ENCODE results near the gene DPP10.

DNA sequence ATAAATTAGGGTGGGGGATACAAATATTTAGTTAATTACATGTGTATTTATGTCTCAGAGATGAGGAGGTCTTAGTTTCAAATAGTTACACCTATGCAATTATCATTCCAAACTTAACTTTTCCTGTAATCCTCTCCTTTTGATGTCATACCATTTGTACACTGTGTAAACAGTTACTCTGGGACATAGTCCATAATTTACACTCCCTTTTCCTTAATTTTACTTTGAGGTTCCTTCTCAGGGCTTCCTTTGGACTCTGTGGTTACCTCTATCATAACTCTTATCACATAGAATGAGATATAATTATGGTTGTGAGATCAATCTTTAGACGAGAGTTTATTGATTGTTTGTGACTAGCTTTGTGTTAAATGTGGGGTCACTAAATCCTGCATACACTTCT lies 84.4 kb downstream of the DPP10 start:
- TF ChIP-seq, protein P1, sequence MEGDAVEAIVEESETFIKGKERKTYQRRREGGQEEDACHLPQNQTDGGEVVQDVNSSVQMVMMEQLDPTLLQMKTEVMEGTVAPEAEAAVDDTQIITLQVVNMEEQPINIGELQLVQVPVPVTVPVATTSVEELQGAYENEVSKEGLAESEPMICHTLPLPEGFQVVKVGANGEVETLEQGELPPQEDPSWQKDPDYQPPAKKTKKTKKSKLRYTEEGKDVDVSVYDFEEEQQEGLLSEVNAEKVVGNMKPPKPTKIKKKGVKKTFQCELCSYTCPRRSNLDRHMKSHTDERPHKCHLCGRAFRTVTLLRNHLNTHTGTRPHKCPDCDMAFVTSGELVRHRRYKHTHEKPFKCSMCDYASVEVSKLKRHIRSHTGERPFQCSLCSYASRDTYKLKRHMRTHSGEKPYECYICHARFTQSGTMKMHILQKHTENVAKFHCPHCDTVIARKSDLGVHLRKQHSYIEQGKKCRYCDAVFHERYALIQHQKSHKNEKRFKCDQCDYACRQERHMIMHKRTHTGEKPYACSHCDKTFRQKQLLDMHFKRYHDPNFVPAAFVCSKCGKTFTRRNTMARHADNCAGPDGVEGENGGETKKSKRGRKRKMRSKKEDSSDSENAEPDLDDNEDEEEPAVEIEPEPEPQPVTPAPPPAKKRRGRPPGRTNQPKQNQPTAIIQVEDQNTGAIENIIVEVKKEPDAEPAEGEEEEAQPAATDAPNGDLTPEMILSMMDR (IDR thresholded peaks at IDR 0.05) = no peak
- no peak for TF ChIP-seq POLR2AphosphoS5 (IDR thresholded peaks at IDR 0.05)
